GM19463 (cell line): ENCODE measurements around the gene PMEL.

ENCODE experiments used
- ATAC-seq: cut with Tn5 transposase; IDR thresholded peaks from one replicate; pipeline ENCODE4 v1.9.1; 2021; ENCODE audit warnings: mild to moderate bottlenecking, moderate library complexity; ENCODE audit not compliant: unreplicated experiment

Gene PMEL

GRCh38 chr12:55942577-55943136 is 23.2 kb downstream of the PMEL start:
- no peak for ATAC-seq

- ATAC-seq = no peak
Observed at GRCh38 chr12:55942055-55942454, 23.8 kb downstream of the PMEL start.

GRCh38 chr12:55940065-55940732 is 25.6 kb downstream of the PMEL start:
- peak; percentile 98 for ATAC-seq

- ATAC-seq = no peak
Observed at GRCh38 chr12:55938826-55939501, 26.9 kb downstream of the PMEL start.

GRCh38 chr12:55937981-55938380 is 27.9 kb downstream of the PMEL start:
- no peak for ATAC-seq

- ATAC-seq = no peak
Observed at GRCh38 chr12:55935738-55936151, 30.1 kb downstream of the PMEL start.

- ATAC-seq = no peak
Observed at GRCh38 chr12:55934773-55935172, 31.1 kb downstream of the PMEL start.

GRCh38 chr12:55933799-55934742 is 31.8 kb downstream of the PMEL start:
- no peak for ATAC-seq

GRCh38 chr12:55933169-55933798 is 32.6 kb downstream of the PMEL start:
- ATAC-seq = no peak

- no peak for ATAC-seq
Observed at GRCh38 chr12:55932551-55932910, 33.3 kb downstream of the PMEL start.

- no peak for ATAC-seq
Observed at GRCh38 chr12:55931780-55932550, 33.9 kb downstream of the PMEL start.

- no peak for ATAC-seq
Observed at GRCh38 chr12:55931317-55931779, 34.5 kb downstream of the PMEL start.

- peak; percentile 13 for ATAC-seq
Observed at GRCh38 chr12:55930771-55931316, 35.0 kb downstream of the PMEL start, which contains the start of gene DGKA. Gene DGKA (plus strand): TSS chr12:55931162. CDS start chr12:55936504, 5,342 bp downstream.

GRCh38 chr12:55929306-55929791 is 36.5 kb downstream of the PMEL start:
- peak; percentile 36 for ATAC-seq

GRCh38 chr12:55927588-55928502 is 38.0 kb downstream of the PMEL start, which contains the start of gene PYM1:
Gene PYM1 (minus strand): TSS chr12:55927894. CDS start chr12:55927761, 133 bp downstream.
- peak; percentile 33 for ATAC-seq

GRCh38 chr12:55926738-55927587 is 38.9 kb downstream of the PMEL start:
- ATAC-seq = peak; percentile 34
